GM18861 (cell line): ENCODE results near the gene CHRDL2.

ENCODE experiments used
- ATAC-seq: cut with Tn5 transposase; IDR thresholded peaks from one replicate; pipeline ENCODE4 v1.9.1; 2021; ENCODE audit not compliant: unreplicated experiment

The CHRDL2 gene

GRCh38 chr11:74748211-74749126 is 17.2 kb upstream of the CHRDL2 start, which contains the start of gene RNF169:
Gene RNF169, plus strand, starts transcription at chr11:74748849. Its CDS starts 32 bp downstream, at chr11:74748881.
- ATAC-seq = peak; percentile 93

- no peak for ATAC-seq
Measured at GRCh38 chr11:74746868-74747267, 15.6 kb upstream of the CHRDL2 start.

DNA sequence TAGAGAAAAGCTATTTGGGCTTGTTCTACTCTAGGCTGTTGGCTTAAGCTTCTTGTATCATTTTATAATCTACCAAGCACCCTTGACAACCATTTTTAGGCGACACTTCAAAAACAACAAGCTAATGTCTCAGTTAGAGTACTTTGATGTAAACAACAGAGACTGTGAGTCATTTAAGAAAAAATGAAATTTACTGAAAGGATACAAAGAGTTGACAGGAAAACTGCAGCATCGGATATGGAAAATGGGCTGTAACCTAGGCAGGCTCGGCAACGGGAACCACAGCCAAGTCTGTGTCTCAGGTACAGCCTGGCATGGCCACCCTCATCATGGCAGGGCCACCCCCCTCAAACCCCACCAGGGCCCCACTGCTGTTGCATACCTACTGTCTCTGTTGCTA is 13.1 kb upstream of the CHRDL2 start:
- ATAC-seq = no peak

DNA sequence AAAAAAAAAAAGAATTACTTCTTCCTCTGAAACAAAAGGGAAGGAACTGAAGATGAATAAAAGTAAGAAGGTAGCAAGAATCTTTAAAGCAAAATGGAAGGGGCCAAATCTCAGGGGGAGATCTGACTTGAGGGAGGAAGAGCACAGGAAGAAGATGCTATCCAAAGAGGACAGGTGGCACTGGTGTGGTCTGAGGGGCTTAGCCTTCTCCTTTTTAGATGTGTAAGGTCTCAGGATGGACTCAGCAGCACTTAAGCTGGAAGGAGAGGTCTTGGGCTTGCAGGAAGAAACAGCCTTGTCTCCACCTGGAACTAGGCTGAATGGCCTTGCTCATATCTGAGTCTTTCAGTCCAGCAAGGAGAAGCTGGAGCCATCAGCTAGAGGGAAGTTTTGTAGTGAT is 12.4 kb upstream of the CHRDL2 start:
- no peak for ATAC-seq

GRCh38 chr11:74742070-74742469 is 10.8 kb upstream of the CHRDL2 start:
- ATAC-seq = no peak

DNA sequence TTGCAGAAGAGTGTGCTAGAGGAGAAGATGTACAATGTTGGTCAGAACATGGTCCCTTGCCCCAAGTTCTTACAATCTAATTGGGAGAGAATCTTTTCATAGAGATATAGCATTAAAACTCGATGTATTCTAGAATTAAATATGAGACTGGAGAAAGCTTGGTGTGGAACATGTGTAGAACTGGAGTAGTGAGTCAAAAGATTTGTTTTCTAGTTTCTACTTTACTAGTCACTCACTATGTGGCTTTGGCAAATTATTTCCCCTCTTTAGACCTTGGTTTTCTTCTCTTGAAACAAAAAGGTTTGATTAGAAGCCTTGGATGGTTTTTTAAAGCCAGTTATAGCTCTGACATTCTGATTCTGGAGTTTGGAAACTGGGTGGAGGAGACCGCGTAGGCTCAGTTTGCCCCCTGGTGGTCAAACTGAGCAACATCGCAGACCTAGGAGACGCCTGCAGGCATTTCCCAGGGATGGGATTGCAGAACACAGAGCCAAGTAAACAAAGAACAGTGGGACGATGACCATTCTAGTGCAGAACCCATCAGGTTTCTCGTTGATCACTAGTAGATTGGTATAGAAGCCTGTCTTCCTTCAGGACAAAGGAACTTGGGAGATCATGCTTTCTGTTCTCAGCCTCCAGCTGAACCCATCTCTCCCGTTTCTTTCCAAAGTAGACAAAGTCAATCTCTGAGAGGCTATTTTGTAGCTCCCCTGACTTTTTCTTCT is 8.5 kb upstream of the CHRDL2 start:
- no peak for ATAC-seq

DNA sequence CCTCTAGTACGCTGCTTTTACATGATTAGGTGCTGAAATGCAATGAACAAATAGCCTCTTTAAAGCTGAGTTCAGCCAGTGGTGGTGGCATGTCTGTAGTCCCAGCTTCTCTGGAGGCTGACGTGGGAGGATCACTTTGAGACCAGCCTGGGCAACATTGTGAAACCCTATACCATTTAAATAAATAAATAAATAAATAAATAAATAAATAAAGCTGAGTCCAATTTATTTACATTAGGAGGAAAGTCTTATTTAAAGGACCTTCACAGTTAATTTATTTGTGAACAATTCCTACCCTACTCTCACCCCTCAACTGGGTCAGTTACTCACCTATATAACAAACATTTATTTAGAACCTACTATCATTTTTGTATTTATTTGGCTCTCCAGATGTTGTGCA is 4.8 kb upstream of the CHRDL2 start:
- ATAC-seq = no peak

DNA sequence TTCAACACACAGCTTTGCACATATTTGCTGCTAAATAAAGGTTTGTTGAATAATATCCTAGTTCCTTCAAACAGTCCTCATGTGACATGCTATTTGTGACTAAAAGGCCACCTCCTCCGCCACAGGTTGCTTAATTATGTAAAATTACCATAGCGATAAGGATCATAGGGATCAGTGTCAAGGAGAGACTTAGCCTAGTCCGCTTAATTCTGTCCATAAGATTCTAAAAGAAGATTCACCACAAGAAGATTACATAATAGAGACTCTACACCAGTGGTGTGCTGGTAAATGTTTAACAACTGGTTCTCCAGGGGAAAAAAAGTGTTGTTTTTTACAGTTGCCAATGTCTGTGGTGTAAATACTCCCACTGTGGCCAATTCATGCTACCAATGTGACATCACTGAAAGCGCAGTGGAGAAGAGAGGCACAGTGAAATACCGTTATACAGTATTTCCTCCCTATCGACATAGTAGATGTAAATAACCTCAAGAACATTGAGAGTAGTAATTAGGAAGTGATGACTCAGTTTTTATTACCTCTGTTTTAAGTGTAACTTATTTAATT is 4.2 kb upstream of the CHRDL2 start:
- ATAC-seq = no peak

DNA sequence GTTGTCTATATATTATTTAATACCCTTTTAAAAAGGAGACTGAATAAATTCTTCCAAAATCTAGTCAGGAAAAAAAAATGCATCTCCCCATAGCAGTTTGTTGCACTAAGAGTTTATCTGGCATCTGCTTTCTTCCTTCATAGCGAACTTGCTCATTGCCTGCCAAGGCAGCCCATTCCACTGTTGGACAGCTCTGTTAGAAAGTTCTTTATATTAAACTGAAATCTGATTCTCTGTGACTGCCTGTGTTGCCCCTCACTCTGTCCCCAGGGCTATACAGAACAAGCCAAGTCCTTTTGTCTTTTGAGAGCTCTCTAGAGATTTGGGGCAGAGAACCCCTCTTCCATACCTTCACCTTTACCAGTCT is 3.3 kb upstream of the CHRDL2 start:
- no peak for ATAC-seq

- no peak for ATAC-seq
Measured at GRCh38 chr11:74730571-74731260, 510 bp downstream of the CHRDL2 start.

DNA sequence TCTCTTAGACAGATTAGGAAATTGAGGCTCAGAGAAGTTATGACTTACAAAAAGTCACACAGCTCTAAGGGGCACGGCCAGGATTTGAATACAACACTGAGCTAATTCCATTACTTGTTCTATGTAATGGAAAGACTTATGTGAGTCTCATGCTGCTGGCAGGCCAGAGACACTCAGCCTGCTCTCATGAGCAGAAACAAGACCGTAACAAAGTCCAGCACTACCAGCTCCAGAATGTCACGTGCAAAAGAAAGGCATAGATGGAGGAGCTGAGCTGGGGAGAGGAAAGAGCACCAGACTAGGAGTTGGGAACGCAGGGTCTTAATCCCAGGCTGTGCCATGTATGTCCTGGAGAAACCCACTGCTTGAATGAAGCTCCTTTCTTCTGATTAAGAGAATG is 1.8 kb downstream of the CHRDL2 start:
- ATAC-seq = no peak

GRCh38 chr11:74726547-74727182 is 4.6 kb downstream of the CHRDL2 start:
- ATAC-seq = peak; percentile 48

DNA sequence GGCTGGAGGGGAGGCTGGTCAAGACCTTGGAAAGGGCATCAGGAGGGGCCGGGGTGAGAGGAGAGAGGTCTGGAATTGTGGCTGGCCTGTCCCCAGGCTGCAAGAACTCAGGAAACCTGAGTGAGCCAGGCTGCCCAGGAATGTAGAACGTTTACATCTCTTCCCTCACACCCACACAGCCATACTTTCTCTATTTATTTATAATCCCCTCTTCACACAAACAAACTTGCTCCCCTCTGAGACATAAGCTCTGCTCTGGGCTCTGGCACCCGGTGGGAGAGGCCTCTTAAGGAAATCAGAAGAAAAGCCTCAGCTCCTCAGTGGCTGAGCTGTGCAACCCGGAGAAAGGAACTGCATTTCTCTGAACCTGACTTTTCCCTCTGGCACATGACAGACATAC is 5.5 kb downstream of the CHRDL2 start:
- ATAC-seq = no peak

DNA sequence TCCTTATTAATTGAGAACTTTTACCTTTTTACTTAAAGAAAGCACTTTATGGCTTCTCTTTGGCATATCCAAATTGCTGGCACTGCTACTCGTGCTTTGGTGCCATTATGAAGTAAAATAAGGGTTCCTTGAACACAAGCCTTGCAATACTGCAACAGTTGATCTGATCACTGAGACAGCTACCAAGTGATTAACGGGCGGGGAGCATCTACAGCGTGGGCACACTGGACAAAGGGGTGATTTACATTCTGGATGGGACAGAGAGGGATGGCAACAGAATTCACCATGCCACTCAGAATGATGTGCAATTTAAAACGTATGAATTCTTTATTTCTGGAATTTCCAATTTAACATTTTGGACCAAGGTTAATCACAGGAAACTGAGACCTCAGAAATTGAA is 7.7 kb downstream of the CHRDL2 start:
- no peak for ATAC-seq

- no peak for ATAC-seq
Measured at GRCh38 chr11:74721479-74721835, 9.8 kb downstream of the CHRDL2 start.

- no peak for ATAC-seq
Measured at GRCh38 chr11:74720596-74721478, 10.4 kb downstream of the CHRDL2 start.

DNA sequence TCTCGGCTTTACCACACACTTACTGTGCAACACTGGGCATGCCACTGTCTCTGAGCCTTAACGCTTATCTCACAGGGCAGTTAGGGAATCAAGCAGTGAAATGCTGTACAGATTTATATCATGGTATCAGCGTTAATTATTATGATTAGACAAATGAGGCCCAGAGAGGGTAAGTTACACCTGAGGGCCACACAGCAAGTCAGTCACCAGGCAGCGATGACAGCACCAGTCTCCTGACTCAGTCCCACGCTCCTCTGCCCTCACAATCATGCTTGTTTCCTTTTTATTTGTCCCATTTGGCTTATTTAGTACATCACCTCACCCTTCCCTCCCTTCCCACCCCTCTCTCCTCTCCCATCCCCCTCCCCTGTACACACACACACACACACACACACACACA is 12.2 kb downstream of the CHRDL2 start:
- no peak for ATAC-seq

DNA sequence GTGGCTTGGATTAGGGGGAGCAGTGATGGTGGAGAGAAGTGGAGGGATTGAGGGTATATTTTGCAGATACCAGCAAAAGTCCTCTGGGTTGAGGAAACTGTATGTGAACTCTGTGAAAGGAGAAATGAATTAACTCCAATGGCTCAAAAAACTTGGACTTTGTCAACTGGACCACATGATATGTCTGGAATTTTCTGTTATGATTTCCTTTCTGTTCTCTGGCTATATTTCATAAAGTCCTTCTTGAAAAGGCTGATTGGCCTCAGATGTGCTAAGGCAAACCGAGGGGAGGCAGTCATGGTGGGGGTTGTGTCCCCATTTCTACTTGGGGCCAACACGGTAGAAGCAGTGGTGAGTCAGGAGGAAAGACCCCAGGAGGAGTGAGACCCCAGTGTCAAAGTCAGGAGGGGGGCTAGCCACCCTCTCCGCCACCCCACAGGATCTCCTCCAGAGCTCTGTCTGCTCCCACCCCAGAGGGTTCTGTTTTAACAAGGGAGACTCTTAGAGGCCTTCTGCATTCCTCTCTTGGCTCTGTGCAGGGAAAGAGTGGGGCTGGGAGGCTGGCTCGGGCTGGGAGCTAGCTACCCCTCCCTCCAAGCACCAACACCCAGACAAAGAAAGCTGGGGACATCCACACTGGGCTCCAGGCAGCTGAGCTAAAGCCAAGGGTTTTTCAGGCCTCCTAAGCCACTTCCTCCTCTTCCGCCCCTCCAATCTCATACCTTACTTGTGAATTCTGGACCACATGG is 13.8 kb downstream of the CHRDL2 start:
- ATAC-seq = no peak

GRCh38 chr11:74714904-74715303 is 16.3 kb downstream of the CHRDL2 start:
- no peak for ATAC-seq
